Hematopoietic multipotent progenitor cell treated with erythropoietin and hydrocortisone succinate and interleukin-3 and kit ligand, for 17 days (in vitro differentiated cells): ENCODE measurements around the gene ACE.

ENCODE experiments used
- DNase-seq: peaks from one replicate; pipeline ENCODE4 v3.0.0-alpha.2; 2015; ENCODE audit warnings: low spot score

The ACE gene

DNA sequence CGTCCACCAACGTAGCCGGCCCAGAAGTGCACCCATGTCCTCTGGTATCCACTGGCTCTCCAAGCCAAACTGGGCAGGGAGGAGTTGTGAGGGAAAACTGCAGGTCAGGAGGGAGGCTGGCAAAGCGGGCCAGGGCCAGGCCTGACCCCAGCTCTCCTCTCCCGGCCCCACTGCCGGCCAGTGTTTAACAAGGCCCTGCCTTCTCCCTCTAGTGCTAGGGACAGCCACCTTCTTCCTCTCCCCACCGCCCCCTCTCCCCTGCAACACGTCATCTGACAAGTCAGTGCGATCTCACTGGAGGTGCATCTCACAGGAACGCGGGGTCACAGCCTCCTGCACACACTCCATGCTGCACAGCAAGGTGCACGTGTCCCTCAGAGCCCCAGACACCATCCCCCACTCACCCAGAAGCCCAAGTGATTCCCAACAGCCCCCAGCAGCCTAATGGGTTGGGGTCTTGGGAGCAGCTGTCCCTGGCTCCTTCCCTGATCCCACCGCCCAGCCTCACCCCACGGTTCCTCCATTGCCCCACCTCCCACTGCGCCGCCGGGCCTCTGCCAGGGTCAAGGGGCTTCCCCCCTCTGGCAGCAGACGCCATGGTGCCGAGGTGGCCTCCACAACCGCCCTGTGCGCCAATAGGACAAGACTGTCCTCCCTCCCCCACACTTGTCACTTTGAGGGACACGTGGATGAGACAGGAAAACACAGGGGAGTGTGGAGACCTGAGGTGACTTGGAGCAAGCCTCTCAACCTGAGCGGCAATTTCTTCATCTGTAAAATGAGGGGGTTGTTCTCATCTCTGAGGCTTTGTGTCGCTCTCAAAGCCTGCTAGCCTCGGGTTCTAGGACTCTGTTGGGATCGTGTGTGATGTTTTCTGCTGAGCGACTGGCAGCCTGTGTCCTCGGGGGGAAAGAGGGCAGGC lies 1.1 kb upstream of the ACE start:
- no peak for DNase-seq

DNA sequence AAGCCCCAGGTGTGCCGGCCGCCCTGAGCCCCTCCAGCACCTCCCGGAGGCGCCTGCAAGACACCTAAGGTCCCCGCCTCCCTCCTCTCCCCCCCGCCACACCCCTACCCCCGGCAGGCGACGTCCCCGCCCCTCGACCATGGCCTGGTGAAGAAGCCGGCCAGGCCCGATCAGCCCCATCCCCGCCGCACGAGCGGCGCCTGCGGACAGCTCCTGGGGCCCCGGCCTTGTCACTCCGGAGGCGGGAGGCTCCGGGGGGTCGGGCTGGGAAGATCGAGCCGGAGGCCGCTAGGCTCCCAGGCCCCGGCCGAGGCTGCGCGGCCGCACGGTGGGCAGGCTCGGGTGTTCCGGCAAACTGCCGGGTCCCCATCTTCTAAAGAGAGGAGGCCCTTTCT lies 405 bp upstream of the ACE start:
- no peak for DNase-seq

GRCh38 chr17:63477480-63478440 lies 899 bp downstream of the ACE start:
- DNase-seq, result no peak

DNA sequence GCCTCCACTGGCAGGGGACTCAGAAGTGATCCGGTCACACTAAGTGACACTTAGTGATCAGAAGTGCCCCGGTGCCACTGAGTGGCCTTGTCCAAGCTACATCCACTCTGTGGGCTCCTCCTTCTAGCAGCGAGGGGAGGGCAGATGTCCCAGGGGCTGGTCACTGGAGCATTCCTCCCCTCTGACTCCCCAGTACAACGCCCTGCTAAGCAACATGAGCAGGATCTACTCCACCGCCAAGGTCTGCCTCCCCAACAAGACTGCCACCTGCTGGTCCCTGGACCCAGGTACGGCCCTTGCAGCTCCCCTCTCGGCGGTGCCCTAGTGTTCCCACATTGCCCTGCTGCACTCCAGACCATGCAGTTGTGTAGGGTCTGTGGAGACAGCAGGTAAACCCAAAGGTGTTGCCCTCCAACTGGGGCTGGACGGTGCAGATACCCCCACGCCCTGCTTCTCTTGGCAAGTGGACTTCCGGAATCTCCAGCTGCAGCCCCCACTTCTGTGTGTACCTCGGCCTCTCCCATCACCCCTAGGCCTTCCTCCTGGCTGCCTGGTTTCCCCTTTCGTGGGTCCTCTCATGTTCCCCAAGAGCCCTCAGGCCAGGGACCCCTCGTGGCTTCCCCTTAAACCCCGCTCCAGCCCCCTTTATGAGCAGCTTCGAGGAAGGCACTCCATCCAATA lies 2.1 kb downstream of the ACE start:
- peak; percentile 59 for DNase-seq

DNA sequence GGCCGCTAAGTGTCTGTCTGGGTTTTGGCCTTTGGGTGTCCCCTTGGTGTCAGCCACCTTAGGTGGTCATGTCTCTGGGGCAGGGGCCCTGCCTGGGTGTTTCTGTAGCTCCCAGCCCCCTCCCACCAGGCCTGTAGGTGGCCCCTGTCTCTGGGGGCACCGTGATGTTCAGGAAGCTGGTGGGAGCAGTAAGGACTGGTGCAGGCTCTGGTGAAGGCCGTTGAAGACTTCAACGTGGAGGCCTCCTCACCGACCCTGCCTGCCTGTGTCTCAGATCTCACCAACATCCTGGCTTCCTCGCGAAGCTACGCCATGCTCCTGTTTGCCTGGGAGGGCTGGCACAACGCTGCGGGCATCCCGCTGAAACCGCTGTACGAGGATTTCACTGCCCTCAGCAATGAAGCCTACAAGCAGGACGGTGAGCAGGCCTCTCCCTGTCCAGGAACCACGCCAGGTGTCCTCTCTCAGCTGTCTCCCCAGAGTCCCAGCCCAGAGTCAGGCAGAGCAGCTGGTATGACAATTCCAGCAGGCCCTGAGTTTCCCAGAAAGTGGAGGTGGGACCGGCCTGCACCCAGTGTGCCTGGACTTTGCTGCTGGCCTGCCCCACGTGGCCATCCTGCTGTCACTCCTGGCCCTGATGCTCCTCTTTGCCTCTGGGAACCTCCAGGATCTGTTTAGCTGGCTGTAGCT lies 2.8 kb downstream of the ACE start:
- no peak for DNase-seq

DNA sequence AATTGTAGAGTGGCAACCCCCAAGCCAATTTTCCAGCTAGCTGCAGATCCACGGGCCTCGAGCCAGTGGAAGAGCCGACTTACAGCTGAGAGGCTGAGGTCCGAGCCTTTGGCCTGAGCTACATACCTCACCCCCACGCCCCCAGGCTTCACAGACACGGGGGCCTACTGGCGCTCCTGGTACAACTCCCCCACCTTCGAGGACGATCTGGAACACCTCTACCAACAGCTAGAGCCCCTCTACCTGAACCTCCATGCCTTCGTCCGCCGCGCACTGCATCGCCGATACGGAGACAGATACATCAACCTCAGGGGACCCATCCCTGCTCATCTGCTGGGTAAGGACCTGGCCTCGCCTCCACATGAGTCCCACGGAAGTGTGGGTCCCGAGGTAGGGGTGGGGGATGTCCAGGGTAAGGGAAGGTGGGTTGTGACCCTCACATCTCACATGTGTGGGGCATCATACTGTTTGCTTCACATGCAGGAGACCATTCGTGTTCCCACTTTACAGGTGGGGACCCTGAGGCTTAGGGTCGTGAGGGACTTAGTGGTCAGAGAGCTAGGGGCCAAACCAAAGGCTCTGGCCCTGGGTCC lies 3.4 kb downstream of the ACE start:
- no peak for DNase-seq

DNA sequence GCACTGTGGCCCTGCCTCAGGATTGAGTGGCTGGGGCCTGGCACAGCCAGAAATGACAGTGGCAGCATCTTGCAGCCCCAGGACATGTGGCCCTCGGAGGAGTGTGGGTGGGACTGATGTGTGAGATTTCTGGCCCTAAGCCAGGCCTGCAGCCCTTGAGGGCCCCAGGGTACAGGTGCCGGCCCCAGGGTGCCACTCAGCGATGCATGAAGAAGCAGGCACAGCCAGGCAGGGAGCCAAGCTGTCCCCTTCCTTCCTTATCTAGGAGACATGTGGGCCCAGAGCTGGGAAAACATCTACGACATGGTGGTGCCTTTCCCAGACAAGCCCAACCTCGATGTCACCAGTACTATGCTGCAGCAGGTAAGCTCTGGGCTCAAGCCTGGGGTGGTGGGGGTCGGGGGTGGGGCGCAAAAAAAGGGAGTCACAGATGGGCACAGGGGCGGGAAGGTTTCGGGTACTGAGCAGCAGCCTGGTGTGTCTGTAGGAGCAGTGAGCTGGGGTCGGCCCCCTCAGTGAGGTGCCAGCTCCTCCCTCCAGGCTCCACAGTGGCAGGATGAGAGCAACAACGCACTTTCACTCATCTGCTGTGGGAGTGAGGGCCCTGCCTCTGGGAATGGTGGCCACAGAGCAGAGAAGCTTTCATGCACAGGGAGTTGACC lies 4.1 kb downstream of the ACE start:
- no peak for DNase-seq

- no peak for DNase-seq
Observed at GRCh38 chr17:63481488-63481870, 4.6 kb downstream of the ACE start.

DNA sequence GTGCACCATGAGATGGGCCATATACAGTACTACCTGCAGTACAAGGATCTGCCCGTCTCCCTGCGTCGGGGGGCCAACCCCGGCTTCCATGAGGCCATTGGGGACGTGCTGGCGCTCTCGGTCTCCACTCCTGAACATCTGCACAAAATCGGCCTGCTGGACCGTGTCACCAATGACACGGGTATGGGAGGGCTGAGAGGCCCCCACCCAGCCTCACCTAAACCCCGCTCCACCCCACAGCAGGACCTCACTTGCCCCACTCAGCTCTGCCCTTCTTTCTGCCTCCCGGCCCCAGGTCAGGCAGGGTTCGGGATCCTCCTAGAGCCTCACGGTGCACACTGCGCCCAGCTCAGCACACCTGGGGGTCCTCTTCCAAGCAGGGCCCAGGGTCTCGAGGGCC lies 5.6 kb downstream of the ACE start:
- DNase-seq, result no peak

GRCh38 chr17:63483038-63483437 lies 6.2 kb downstream of the ACE start:
- DNase-seq, result no peak

GRCh38 chr17:63483655-63484575 lies 7.1 kb downstream of the ACE start:
- DNase-seq, result no peak

GRCh38 chr17:63486317-63487013 lies 9.6 kb downstream of the ACE start:
- no peak for DNase-seq

DNA sequence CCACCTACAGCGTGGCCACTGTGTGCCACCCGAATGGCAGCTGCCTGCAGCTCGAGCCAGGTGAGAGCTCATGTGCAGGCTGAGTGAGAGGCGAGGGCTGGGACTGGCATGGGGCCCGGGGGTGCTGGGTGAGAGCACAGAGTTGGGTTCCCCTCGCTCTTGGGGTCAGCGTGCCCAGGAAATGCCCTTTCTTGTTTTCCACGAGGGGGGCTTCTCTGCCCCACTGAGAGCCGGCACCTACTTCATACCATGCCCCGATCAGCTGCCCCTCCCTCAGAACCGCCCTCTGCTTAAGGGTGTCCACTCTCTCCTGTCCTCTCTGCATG lies 10.1 kb downstream of the ACE start:
- DNase-seq, result no peak

DNA sequence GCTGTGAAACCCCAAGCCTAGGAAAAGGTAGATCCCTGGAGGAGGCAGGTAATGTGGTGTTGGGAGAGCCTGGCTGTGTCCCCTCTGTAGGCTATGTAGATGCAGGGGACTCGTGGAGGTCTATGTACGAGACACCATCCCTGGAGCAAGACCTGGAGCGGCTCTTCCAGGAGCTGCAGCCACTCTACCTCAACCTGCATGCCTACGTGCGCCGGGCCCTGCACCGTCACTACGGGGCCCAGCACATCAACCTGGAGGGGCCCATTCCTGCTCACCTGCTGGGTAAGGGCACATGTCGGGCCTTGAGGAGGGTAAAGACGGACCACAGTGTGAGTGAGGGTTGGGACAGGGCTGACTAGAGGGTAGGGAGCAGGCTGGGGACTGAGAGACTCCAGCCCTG lies 12.0 kb downstream of the ACE start:
- no peak for DNase-seq

- DNase-seq, result no peak
Observed at GRCh38 chr17:63489291-63489690, 12.4 kb downstream of the ACE start.

GRCh38 chr17:63490329-63490728 lies 13.5 kb downstream of the ACE start:
- no peak for DNase-seq

GRCh38 chr17:63490858-63491400 lies 14.1 kb downstream of the ACE start:
- no peak for DNase-seq

DNA sequence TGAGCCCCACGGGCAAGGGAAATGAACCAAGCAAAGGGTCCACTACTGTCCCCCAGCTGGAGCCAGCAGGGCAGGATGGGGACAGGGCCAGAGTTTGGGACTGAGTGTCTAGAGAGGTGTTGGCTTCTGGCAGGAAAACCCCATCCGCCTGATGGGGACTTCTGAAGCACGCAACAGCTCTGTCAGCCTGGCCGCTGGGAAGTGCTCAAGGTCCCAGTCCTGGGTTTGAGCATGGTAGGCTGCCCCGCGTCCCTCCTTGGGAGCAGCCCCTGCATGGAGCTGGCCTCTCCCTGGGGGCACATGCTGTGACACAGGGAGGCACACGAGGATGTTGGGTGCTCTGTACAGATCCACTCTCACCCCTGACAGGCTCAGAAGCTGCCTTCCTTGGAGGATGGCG lies 14.6 kb downstream of the ACE start:
- no peak for DNase-seq
